Measurements from ENCODE around the gene NEURL3.

GRCh38 chr2:96489261-96489660 lies 15.9 kb downstream of the NEURL3 start:
- TF ChIP-seq CTCF (IDR thresholded peaks at IDR 0.05; ENCODE audit: insufficient read depth, low read length), result no peak
- no peak for TF ChIP-seq POLR2AphosphoS5 (IDR thresholded peaks at IDR 0.05; ENCODE audit: low read depth)

Measured in HL-60 (cell line).